Measurements from ENCODE around the gene PCSK7.

GRCh38 chr11:117279711-117280376, 48.0 kb upstream of the PCSK7 start:
- TF ChIP-seq ZFP3 (CRISPR knock-in tag; IDR thresholded peaks at IDR 0.05): no peak
- TF ChIP-seq, protein P1, sequence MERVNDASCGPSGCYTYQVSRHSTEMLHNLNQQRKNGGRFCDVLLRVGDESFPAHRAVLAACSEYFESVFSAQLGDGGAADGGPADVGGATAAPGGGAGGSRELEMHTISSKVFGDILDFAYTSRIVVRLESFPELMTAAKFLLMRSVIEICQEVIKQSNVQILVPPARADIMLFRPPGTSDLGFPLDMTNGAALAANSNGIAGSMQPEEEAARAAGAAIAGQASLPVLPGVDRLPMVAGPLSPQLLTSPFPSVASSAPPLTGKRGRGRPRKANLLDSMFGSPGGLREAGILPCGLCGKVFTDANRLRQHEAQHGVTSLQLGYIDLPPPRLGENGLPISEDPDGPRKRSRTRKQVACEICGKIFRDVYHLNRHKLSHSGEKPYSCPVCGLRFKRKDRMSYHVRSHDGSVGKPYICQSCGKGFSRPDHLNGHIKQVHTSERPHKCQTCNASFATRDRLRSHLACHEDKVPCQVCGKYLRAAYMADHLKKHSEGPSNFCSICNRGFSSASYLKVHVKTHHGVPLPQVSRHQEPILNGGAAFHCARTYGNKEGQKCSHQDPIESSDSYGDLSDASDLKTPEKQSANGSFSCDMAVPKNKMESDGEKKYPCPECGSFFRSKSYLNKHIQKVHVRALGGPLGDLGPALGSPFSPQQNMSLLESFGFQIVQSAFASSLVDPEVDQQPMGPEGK (CRISPR knock-in tag; IDR thresholded peaks at IDR 0.05; ENCODE audit: borderline replicate concordance): no peak
- TF ChIP-seq ZNF565 (CRISPR knock-in tag; conservative IDR thresholded peaks at IDR 0.05; ENCODE audit: low read depth): no peak
- TF ChIP-seq OSR1 (CRISPR knock-in tag; IDR thresholded peaks at IDR 0.05): no peak
- TF ChIP-seq ZNF70 (CRISPR knock-in tag; IDR thresholded peaks at IDR 0.05): no peak
- TF ChIP-seq ZC3H10 (CRISPR knock-in tag; IDR thresholded peaks at IDR 0.05): no peak
- TF ChIP-seq ZNF8 (CRISPR knock-in tag; IDR thresholded peaks at IDR 0.05): no peak
- TF ChIP-seq TCF4 (CRISPR knock-in tag; IDR thresholded peaks at IDR 0.05; ENCODE audit: borderline replicate concordance): no peak
- TF ChIP-seq ZFP30 (CRISPR knock-in tag; IDR thresholded peaks at IDR 0.05): no peak
- TF ChIP-seq CSDC2 (CRISPR knock-in tag; IDR thresholded peaks at IDR 0.05): no peak

Measured in SK-N-SH treated with all-trans-retinoic acid at 6 μM for 48 hours (cell line).